ENCODE results near the gene SPDEF. TPM values are rescaled to one million over a fixed set of nuclear protein-coding genes. Genes with fewer than 3 reads are reported as not detected.

Gene SPDEF
- total RNA-seq, 1 experiment from 2014 or later, result not detected

DNA sequence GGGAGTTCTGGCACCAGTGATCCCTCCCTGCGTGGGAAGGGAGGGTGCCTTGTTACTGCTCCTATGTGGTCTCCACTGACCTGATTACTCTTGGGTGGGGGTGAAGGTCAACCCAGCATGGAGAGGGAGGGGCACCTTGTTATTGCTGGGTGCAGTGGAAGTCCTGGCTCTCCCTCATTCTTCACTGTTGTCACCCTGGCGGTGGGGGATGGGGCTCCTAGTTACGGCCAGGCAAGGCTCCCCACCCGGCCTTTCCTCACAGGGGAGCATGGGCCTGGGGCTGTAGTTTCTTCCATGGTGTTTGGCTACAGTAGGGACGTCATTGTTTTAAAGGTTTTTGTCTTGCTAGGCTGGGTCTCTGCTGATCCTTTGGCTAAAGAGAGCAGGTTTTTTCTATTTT is 49.4 kb downstream of the SPDEF start:
- Mint-ChIP-seq H3K4me1 (ENCODE audit: insufficient read depth, unreplicated experiment) (no peaks in the 10 kb centered on the region), H3K27ac (ENCODE audit: low read depth, unreplicated experiment) (no peak overlapping the region), H3K36me3 (ENCODE audit: insufficient read depth, unreplicated experiment) (no peaks in the 10 kb centered on the region), H3K9me3 (ENCODE audit: unreplicated experiment) (no peaks in the 10 kb centered on the region), H3K27me3 (ENCODE audit: insufficient read depth, unreplicated experiment) (no peaks in the 10 kb centered on the region), H3K4me3 (ENCODE audit: unreplicated experiment) (no peak overlapping the region)
- TF ChIP-seq, protein P1, sequence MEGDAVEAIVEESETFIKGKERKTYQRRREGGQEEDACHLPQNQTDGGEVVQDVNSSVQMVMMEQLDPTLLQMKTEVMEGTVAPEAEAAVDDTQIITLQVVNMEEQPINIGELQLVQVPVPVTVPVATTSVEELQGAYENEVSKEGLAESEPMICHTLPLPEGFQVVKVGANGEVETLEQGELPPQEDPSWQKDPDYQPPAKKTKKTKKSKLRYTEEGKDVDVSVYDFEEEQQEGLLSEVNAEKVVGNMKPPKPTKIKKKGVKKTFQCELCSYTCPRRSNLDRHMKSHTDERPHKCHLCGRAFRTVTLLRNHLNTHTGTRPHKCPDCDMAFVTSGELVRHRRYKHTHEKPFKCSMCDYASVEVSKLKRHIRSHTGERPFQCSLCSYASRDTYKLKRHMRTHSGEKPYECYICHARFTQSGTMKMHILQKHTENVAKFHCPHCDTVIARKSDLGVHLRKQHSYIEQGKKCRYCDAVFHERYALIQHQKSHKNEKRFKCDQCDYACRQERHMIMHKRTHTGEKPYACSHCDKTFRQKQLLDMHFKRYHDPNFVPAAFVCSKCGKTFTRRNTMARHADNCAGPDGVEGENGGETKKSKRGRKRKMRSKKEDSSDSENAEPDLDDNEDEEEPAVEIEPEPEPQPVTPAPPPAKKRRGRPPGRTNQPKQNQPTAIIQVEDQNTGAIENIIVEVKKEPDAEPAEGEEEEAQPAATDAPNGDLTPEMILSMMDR (IDR thresholded peaks at IDR 0.05; ENCODE audit: unreplicated experiment), result no peak
- ChIA-PET CTCF (no interaction called here), POLR2A (no interaction called here)
- intact Hi-C loops (cut with micrococcal nuclease), result no loop called here
- DNase-seq (ENCODE audit: unreplicated experiment), result no peak
- BruUV-seq (replicated peaks), result no TSS peak

DNA sequence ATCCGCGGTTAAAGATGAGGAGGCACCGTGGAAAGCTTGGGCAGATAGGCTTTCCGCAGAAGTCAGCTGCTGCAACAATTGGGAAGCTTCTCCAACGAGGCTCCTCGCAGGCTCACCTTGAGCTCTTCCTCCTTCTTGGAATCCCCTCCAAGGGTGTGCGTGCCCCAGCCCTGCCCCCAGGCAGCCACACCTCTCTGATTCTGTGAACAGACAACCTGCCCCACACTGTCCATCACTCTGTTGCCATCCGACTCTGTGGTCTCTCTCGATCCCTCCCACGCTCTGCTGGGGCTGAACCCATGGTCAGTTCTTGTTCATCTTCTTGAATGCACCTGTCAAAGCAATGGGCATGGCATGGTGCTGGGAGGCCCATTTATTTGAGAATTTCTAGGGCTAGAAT is 58.7 kb downstream of the SPDEF start:
- POLR2A ChIA-PET, result interaction anchor here (0.6 to 0.9 kb wide), 2 partner anchors 12 to 233 kb away, joined by 3 read pairs; no protein-coding TSS in a partner anchor
- TF ChIP-seq, protein P1 (IDR thresholded peaks at IDR 0.05; ENCODE audit: unreplicated experiment), result no peak
- CTCF ChIA-PET, result no interaction called here

DNA sequence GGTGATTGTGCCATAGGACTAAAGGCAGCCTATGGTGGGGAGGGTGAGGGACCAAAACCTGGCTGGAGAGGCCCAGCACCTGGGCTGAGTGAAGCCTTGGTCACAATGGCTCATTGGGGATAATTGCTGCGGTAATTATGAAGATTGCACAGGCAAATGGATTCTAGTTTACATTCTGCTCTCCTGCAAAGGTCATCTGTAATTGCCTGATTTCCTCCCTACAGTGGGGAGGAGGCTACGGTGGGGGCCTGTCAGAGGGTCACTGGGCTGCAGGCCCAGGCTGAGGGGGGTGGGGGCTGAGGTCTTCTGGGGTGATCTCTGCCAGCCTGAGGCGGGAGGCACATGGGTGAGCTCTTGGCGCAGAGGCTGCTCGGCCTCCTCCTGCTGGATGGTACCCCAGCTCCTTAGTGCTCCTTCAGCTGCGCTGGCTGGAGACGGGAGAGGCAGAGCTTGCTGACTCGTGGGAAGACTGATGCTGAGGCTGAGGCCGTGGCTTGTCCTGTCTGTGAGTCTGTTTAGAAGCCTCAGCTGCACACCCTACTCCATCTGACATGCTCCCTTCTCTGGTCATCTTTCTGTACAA is 59.9 kb downstream of the SPDEF start:
- no TSS peak for BruUV-seq (replicated peaks)
- Mint-ChIP-seq H3K27me3 (ENCODE audit: insufficient read depth, unreplicated experiment) (peaks cover 10% of the 10 kb centered on the region), H3K27ac (ENCODE audit: low read depth, unreplicated experiment) (no peak overlapping the region), H3K4me3 (ENCODE audit: unreplicated experiment) (no peak overlapping the region), H3K4me1 (ENCODE audit: insufficient read depth, unreplicated experiment) (no peaks in the 10 kb centered on the region), H3K9me3 (ENCODE audit: unreplicated experiment) (no peaks in the 10 kb centered on the region), H3K36me3 (ENCODE audit: insufficient read depth, unreplicated experiment) (no peaks in the 10 kb centered on the region)
- TF ChIP-seq, protein P1 (IDR thresholded peaks at IDR 0.05; ENCODE audit: unreplicated experiment), result no peak
- no peak for DNase-seq (ENCODE audit: unreplicated experiment)
- ChIA-PET POLR2A (no interaction called here), CTCF (no interaction called here)
- intact Hi-C loops (cut with micrococcal nuclease), result no loop called here

More for the DNA sequence above, 58.7 kb downstream of the SPDEF start:
- BruUV-seq (replicated peaks), result no TSS peak
- DNase-seq (ENCODE audit: unreplicated experiment), result no peak
- Mint-ChIP-seq H3K4me1 (ENCODE audit: insufficient read depth, unreplicated experiment) (no peaks in the 10 kb centered on the region), H3K27me3 (ENCODE audit: insufficient read depth, unreplicated experiment) (peaks cover 10% of the 10 kb centered on the region), H3K36me3 (ENCODE audit: insufficient read depth, unreplicated experiment) (no peaks in the 10 kb centered on the region), H3K27ac (ENCODE audit: low read depth, unreplicated experiment) (no peak overlapping the region), H3K4me3 (ENCODE audit: unreplicated experiment) (no peak overlapping the region), H3K9me3 (ENCODE audit: unreplicated experiment) (no peaks in the 10 kb centered on the region)
- intact Hi-C loops (cut with micrococcal nuclease), result no loop called here

DNA sequence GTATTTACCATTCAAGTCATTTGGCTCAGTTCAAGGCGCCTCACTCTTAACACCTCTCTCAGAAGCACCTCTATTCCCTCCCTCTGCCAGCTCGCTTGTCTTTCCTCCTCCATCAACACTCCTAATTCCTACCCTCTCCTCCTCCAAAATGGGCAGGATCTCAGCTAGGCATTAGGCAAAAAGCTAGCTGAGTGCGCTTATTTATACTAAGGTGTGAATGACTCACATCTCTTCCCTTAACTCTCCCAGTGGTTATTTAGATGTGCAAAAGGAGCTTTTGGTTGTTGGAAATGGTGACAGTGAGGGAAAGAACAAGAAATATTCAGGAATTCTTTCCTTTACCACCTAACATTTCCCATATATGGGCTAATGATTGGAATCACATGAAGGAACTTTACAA is 61.2 kb downstream of the SPDEF start:
- H3K4me1 Mint-ChIP-seq (ENCODE audit: insufficient read depth, unreplicated experiment), result no peaks in the 10 kb centered on the region
- peaks cover 10% of the 10 kb centered on the region for H3K27me3 Mint-ChIP-seq (ENCODE audit: insufficient read depth, unreplicated experiment)
- H3K4me3 Mint-ChIP-seq (ENCODE audit: unreplicated experiment), result no peak overlapping the region
- H3K27ac Mint-ChIP-seq (ENCODE audit: low read depth, unreplicated experiment), result no peak overlapping the region
- intact Hi-C loops (cut with micrococcal nuclease), result no loop called here
- no TSS peak for BruUV-seq (replicated peaks)
- POLR2A ChIA-PET, result interaction anchor here (0.7 kb wide), 1 partner anchor 19 kb away, joined by 3 read pairs; no protein-coding TSS in a partner anchor
- TF ChIP-seq, protein P1 (IDR thresholded peaks at IDR 0.05; ENCODE audit: unreplicated experiment), result no peak
- no peaks in the 10 kb centered on the region for H3K36me3 Mint-ChIP-seq (ENCODE audit: insufficient read depth, unreplicated experiment)
- H3K9me3 Mint-ChIP-seq (ENCODE audit: unreplicated experiment), result no peaks in the 10 kb centered on the region
- CTCF ChIA-PET, result interaction anchor here (0.6 kb wide), 1 partner anchor 96 kb away, joined by 3 read pairs; no protein-coding TSS in a partner anchor
- DNase-seq (ENCODE audit: unreplicated experiment), result no peak

Data from MCF 10A (cell line).